SK-N-SH treated with all-trans-retinoic acid at 6 μM for 48 hours (cell line): ENCODE measurements around the gene IFT27.

Source experiments
- ARNTL ChIP-seq: fragments of 450-650 bp; formaldehyde crosslinking; IDR thresholded peaks from 2 replicates; pipeline ENCODE4 v1.5.0; 2020; ENCODE audit warnings: low read depth, mild to moderate bottlenecking, moderate library complexity, borderline replicate concordance
- BACH2 ChIP-seq: fragments of 250-450 bp; sonication (Bioruptor Pico); IDR thresholded peaks from 2 replicates; pipeline ENCODE4 v1.9.0; 2021; ENCODE audit warnings: mild to moderate bottlenecking, borderline replicate concordance
- ISL1 ChIP-seq: fragments of 250-450 bp; sonication (Bioruptor Pico); IDR thresholded peaks from 2 replicates; pipeline ENCODE4 v2.1.2; 2022; ENCODE audit warnings: mild to moderate bottlenecking, moderate library complexity
- PATZ1 ChIP-seq: fragments of 250-450 bp; sonication (Bioruptor Pico); IDR thresholded peaks from 2 replicates; pipeline ENCODE4 v1.8.0; 2020; ENCODE audit warnings: mild to moderate bottlenecking, moderate library complexity, borderline replicate concordance
- POU6F1 ChIP-seq: fragments of 250-450 bp; sonication (Bioruptor Pico); IDR thresholded peaks from 2 replicates; pipeline ENCODE4 v1.8.0; 2021; ENCODE audit warnings: low read depth, mild to moderate bottlenecking, moderate library complexity, borderline replicate concordance
- RARB ChIP-seq: fragments of 250-450 bp; sonication (Bioruptor Pico); IDR thresholded peaks from 2 replicates; pipeline ENCODE4 v1.8.0; 2021; ENCODE audit warnings: mild to moderate bottlenecking, moderate library complexity
- SNAI2 ChIP-seq: fragments of 250-450 bp; sonication (Bioruptor Pico); IDR thresholded peaks from 2 replicates; pipeline ENCODE4 v1.5.0; 2020; ENCODE audit warnings: mild to moderate bottlenecking, moderate library complexity
- TCF4 ChIP-seq: fragments of 250-450 bp; sonication (Bioruptor Pico); IDR thresholded peaks from 2 replicates; pipeline ENCODE4 v1.8.0; 2021; ENCODE audit warnings: mild to moderate bottlenecking, moderate library complexity, borderline replicate concordance

GRCh38 chr22:36713436-36713835 lies 62.5 kb downstream of the IFT27 start:
- TF ChIP-seq POU6F1 (CRISPR knock-in tag) (no peak), PATZ1 (no peak), ARNTL (CRISPR knock-in tag) (no peak), RARB (CRISPR knock-in tag) (no peak), BACH2 (CRISPR knock-in tag) (no peak), SNAI2 (CRISPR knock-in tag) (no peak), ISL1 (no peak), TCF4 (CRISPR knock-in tag) (no peak)
